ENCODE results near the gene GATM. TPM values are rescaled to one million over a fixed set of nuclear protein-coding genes. Genes with fewer than 3 reads are reported as not detected.

The GATM gene
- total and polyA plus RNA-seq, 2 of the 8 experiments (the other 6 are each of a cell fraction or from before 2014, with no cell fraction given) = 10.2 to 15.1 TPM

- Histone ChIP-seq H2BK20ac (ENCODE audit: low read length) (no peak overlapping the region), H3K18ac (ENCODE audit: extremely low read depth, low read length) (no peak overlapping the region), H3K23ac (ENCODE audit: insufficient read length) (no peak overlapping the region), H3K79me1 (ENCODE audit: low read depth, low read length) (no peaks in the 10 kb centered on the region), H3K4me2 (ENCODE audit: insufficient read depth in 1 of 2, low read depth in 2 of 2, low read length in 2 of 2) (no peak overlapping the region), H3K4me1 (replicated peaks in 1 of 4; ENCODE audit: control insufficient read depth in 3 of 4, insufficient read depth in 4 of 4, low read length in 3 of 4) (no peaks in the 10 kb centered on the region), H3K9me3 (ENCODE audit: insufficient read depth in 2 of 2, low read depth in 1 of 2, low read length in 1 of 2) (no peaks in the 10 kb centered on the region), H3K27ac (ENCODE audit: low read depth, low read length) (no peak overlapping the region), H4K5ac (ENCODE audit: insufficient read length, low read depth, low read length) (no peak overlapping the region), H3K4me3 (ENCODE audit: extremely low read depth in 1 of 4, insufficient read depth in 2 of 4, low read depth in 3 of 4, low read length in 4 of 4) (no peak overlapping the region), H3K56ac (replicated peaks; ENCODE audit: insufficient read length, low read depth, low read length) (no peak overlapping the region), H3K36me3 (ENCODE audit: control insufficient read depth in 2 of 4, insufficient read depth in 4 of 4, low read length in 3 of 4) (no peaks in the 10 kb centered on the region), H2BK12ac (ENCODE audit: low read depth, low read length) (no peak overlapping the region), H2AK5ac (ENCODE audit: low read depth, low read length) (no peak overlapping the region), H4K20me1 (replicated peaks in 1 of 2; ENCODE audit: control insufficient read depth in 1 of 2, insufficient read depth in 2 of 2, low read length in 2 of 2) (no peaks in the 10 kb centered on the region), H4K8ac (ENCODE audit: extremely low read depth, insufficient read depth, low read length) (no peak overlapping the region), H3K27me3 (replicated peaks in 1 of 4; ENCODE audit: control insufficient read depth in 3 of 4, extremely low read depth in 1 of 4, insufficient read depth in 3 of 4, low read length in 3 of 4) (0 out of 7 replicates have a peak, but pooled peaks cover 0 to 3% (median 0%) of the 10 kb centered on the region in 4 experiments), H2BK5ac (ENCODE audit: low read depth, low read length) (no peak overlapping the region), H2BK15ac (ENCODE audit: low read length) (no peak overlapping the region), H3K9ac (replicated peaks in 1 of 4; ENCODE audit: extremely low read depth in 1 of 4, low read depth in 3 of 4, low read length in 3 of 4) (no peak overlapping the region), H2BK120ac (replicated peaks; ENCODE audit: low read depth, low read length) (no peak overlapping the region), H3K79me2 (ENCODE audit: control insufficient read depth in 1 of 2, insufficient read depth in 2 of 2, low read length in 2 of 2) (no peaks in the 10 kb centered on the region), H3K23me2 (ENCODE audit: low read depth, low read length) (no peaks in the 10 kb centered on the region), H4K91ac (replicated peaks; ENCODE audit: insufficient read length, low read length) (no peak overlapping the region), H2AFZ (ENCODE audit: low read length) (no peak overlapping the region), H3K4ac (replicated peaks; ENCODE audit: insufficient read length, low read depth, low read length) (no peak overlapping the region), H3K14ac (ENCODE audit: insufficient read length) (no peak overlapping the region)
- FAIRE-seq = no peak
- WGBS, 2 experiments (ENCODE audit: extremely low coverage in 1 of 2, insufficient coverage in 1 of 2, insufficient read length in 1 of 2, insufficient replicate concordance in 2 of 2, low coverage in 1 of 2, low lambda C conversion rate in 2 of 2, missing lambda C conversion rate in 1 of 2) = 88% methylated on average over 1 of the region's 1 CpG; no CpG with 5 or more reads in 1 of the 2 experiments
- TF ChIP-seq NRF1 (IDR thresholded peaks at IDR 0.05; ENCODE audit: low read depth, low read length) (no peak), SP1 (IDR thresholded peaks at IDR 0.05; ENCODE audit: low read depth, low read length) (no peak), MAX (IDR thresholded peaks at IDR 0.05) (no peak), POLR2A (IDR thresholded peaks at IDR 0.05; ENCODE audit: control extremely low read depth in 1 of 2, low read depth in 2 of 2, low read length in 2 of 2) (no peak)
- POLR2A ChIA-PET (ENCODE audit: partially characterized antibody) = no interaction called here
- DNase-seq (ENCODE audit: low read depth in 1 of 2, low spot score in 2 of 2) = no peak
- CTCF ChIA-PET (ENCODE audit: partially characterized antibody) = interaction anchor here (1.1 to 8.7 kb wide), 2 partner anchors 10 to 12 kb away, joined by 4 to 60 read pairs; no protein-coding TSS in a partner anchor
These were observed 8.6 kb upstream of the GATM start for GRCh38 chr15:45386974-45387373.

All from H1 (cell line).